ENCODE data around the gene MMADHC.

DNA sequence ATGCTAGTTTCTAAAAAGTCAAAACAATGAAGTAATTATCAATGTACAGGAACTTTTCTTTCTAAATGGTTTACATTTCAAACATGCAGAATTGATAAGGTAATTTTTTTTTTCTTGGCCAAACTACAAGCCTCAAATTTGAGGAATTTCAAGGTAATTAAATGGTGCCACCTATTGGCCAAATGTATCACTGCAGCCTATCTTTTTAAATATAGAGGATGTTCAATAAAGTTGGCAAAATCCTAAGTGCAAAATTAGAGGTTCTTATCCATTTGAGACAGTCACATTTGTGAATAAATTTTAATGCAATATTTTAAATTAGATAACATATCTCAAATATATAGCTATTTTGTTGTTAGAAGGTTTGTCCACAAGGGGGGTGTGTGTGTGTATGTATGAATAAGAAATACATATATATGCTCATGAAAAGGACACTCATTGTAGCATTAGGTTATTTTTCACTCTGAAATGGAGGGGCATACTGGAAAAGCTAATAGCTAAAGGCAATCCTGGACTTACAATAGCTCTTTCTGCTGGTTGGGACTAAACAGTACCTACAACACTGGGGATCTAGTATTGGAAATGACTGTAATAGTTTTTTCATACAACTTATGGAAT, 26.2 kb downstream of the MMADHC start:
- TF ChIP-seq, protein P1, sequence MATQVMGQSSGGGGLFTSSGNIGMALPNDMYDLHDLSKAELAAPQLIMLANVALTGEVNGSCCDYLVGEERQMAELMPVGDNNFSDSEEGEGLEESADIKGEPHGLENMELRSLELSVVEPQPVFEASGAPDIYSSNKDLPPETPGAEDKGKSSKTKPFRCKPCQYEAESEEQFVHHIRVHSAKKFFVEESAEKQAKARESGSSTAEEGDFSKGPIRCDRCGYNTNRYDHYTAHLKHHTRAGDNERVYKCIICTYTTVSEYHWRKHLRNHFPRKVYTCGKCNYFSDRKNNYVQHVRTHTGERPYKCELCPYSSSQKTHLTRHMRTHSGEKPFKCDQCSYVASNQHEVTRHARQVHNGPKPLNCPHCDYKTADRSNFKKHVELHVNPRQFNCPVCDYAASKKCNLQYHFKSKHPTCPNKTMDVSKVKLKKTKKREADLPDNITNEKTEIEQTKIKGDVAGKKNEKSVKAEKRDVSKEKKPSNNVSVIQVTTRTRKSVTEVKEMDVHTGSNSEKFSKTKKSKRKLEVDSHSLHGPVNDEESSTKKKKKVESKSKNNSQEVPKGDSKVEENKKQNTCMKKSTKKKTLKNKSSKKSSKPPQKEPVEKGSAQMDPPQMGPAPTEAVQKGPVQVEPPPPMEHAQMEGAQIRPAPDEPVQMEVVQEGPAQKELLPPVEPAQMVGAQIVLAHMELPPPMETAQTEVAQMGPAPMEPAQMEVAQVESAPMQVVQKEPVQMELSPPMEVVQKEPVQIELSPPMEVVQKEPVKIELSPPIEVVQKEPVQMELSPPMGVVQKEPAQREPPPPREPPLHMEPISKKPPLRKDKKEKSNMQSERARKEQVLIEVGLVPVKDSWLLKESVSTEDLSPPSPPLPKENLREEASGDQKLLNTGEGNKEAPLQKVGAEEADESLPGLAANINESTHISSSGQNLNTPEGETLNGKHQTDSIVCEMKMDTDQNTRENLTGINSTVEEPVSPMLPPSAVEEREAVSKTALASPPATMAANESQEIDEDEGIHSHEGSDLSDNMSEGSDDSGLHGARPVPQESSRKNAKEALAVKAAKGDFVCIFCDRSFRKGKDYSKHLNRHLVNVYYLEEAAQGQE (IDR thresholded peaks at IDR 0.05): no peak
- TF ChIP-seq, protein P2, sequence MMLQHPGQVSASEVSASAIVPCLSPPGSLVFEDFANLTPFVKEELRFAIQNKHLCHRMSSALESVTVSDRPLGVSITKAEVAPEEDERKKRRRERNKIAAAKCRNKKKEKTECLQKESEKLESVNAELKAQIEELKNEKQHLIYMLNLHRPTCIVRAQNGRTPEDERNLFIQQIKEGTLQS (IDR thresholded peaks at IDR 0.05): no peak
- TF ChIP-seq TAF1 (conservative IDR thresholded peaks at IDR 0.05): no peak
- TF ChIP-seq, protein P3, sequence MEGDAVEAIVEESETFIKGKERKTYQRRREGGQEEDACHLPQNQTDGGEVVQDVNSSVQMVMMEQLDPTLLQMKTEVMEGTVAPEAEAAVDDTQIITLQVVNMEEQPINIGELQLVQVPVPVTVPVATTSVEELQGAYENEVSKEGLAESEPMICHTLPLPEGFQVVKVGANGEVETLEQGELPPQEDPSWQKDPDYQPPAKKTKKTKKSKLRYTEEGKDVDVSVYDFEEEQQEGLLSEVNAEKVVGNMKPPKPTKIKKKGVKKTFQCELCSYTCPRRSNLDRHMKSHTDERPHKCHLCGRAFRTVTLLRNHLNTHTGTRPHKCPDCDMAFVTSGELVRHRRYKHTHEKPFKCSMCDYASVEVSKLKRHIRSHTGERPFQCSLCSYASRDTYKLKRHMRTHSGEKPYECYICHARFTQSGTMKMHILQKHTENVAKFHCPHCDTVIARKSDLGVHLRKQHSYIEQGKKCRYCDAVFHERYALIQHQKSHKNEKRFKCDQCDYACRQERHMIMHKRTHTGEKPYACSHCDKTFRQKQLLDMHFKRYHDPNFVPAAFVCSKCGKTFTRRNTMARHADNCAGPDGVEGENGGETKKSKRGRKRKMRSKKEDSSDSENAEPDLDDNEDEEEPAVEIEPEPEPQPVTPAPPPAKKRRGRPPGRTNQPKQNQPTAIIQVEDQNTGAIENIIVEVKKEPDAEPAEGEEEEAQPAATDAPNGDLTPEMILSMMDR (IDR thresholded peaks at IDR 0.05; ENCODE audit: low read depth, low read length, missing input control): peak; percentile 87
- no peak for TF ChIP-seq YY1 (IDR thresholded peaks at IDR 0.05)
- TF ChIP-seq FOXA1 (IDR thresholded peaks at IDR 0.05): no peak
- TF ChIP-seq, protein P4, sequence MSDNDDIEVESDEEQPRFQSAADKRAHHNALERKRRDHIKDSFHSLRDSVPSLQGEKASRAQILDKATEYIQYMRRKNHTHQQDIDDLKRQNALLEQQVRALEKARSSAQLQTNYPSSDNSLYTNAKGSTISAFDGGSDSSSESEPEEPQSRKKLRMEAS (IDR thresholded peaks at IDR 0.05): no peak

Data from liver (tissue), 3 donors.